Measurements from ENCODE around the gene ADGRV1.
"Not testable (repeated sequence)": the region's sequence is repeated elsewhere in the genome, so short reads cannot be mapped to it uniquely, and the experiment has no call there.

ADGRV1 gene

GRCh38 chr5:90909940-90910339 is 351.3 kb downstream of the ADGRV1 start:
- no peak for TF ChIP-seq TAF1 (IDR thresholded peaks at IDR 0.05; ENCODE audit: borderline replicate concordance, low read depth, low read length)
- TF ChIP-seq POLR2AphosphoS5 (IDR thresholded peaks at IDR 0.05; ENCODE audit: low read depth, low read length): no peak
- no peak for TF ChIP-seq POLR2A (IDR thresholded peaks at IDR 0.05; ENCODE audit: low read depth, low read length)
- FAIRE-seq (no peak), DNase-seq (ENCODE audit: insufficient read length) (no peak)

GRCh38 chr5:90911169-90911568 is 352.6 kb downstream of the ADGRV1 start:
- DNase-seq (ENCODE audit: insufficient read length) (no peak), FAIRE-seq (no peak)
- no peak for TF ChIP-seq TAF1 (IDR thresholded peaks at IDR 0.05; ENCODE audit: borderline replicate concordance, low read depth, low read length)
- no peak for TF ChIP-seq POLR2A (IDR thresholded peaks at IDR 0.05; ENCODE audit: low read depth, low read length)
- TF ChIP-seq POLR2AphosphoS5 (IDR thresholded peaks at IDR 0.05; ENCODE audit: low read depth, low read length): no peak

DNA sequence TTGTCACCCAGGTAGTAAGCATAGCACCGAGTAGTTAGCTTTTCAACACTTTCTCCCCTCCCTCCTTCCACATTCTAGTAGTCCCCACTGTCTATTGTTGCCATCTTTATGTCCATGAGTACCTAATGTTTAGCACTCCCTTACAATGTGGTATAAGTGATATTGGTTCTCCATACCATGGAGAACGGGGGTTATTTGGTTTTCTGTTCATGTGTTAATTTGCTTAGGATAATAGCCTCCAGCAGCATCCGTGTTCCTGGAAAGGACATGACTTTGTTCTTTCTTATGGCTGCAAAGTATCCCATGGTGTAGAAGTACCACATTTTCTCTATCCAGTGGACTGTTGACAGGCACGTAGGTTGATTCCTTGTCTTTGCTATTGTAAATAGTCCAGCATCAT is 353.9 kb downstream of the ADGRV1 start:
- no peak for DNase-seq (ENCODE audit: insufficient read length)
- TF ChIP-seq POLR2A (IDR thresholded peaks at IDR 0.05; ENCODE audit: low read depth, low read length) (no peak), POLR2AphosphoS5 (IDR thresholded peaks at IDR 0.05; ENCODE audit: low read depth, low read length) (no peak), TAF1 (IDR thresholded peaks at IDR 0.05; ENCODE audit: borderline replicate concordance, low read depth, low read length) (no peak)
- FAIRE-seq: no peak

DNA sequence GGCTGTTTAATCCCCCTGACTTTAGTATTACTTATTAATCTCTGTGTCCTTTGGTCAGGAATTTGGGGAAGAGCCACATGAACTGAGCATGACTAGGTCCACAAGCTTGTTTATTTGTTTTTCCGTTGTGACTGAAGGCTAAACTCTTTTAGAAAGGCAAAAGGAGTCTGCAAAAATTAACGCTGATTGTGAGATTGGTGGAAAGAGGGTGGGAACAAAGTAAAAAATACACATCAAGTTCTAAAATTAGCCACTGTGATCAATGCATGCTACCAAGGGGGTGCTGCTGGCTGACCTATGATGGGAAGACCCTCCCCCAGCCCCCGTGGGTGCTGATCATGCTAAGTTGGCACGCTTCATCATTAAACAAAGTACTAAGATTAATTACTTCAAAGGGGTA is 356.8 kb downstream of the ADGRV1 start:
- TF ChIP-seq POLR2AphosphoS5 (IDR thresholded peaks at IDR 0.05; ENCODE audit: low read depth, low read length) (no peak), POLR2A (IDR thresholded peaks at IDR 0.05; ENCODE audit: low read depth, low read length) (no peak), TAF1 (IDR thresholded peaks at IDR 0.05; ENCODE audit: borderline replicate concordance, low read depth, low read length) (no peak)
- FAIRE-seq: no peak

DNA sequence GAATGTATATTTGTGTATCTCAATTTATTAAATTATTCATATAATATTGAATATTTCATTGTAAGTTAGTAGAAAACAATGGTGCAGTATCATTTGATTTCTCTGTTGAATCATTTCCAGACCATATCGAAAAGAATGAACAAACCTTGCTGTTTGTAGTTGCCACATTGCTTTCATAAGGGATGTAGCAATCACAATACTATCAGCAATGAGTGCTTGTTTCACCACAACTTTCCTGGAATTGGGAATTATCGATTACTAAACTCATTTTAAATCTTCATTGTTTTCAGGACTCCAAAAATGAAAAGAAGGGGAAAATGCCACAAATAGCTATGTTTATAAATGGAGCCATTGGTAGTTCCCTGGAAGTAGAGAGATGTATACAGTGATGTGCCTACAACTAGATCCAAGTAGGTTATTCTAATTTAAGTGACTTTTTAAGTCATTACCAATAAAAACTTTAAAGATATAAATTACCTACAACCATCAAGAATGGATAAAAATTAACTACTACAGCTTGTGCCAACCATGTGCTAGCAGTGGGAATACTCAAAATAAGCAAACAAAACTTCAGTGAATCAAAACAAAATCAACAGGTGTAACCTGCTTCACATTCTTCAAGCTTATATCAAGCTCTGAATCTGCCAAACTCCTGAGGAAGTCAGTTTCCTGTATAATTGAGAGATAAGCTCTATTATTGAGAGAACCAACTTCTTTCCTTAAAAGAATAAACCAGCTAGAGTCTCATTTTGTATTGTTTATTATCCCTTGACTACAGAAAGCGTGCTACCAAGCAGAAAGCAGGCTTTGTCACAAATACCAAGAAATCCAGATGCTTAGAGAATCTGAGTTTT is 358.6 kb downstream of the ADGRV1 start:
- TF ChIP-seq POLR2A (IDR thresholded peaks at IDR 0.05; ENCODE audit: low read depth, low read length) (no peak), TAF1 (IDR thresholded peaks at IDR 0.05; ENCODE audit: borderline replicate concordance, low read depth, low read length) (no peak), POLR2AphosphoS5 (IDR thresholded peaks at IDR 0.05; ENCODE audit: low read depth, low read length) (no peak)

More for the DNA sequence above, 356.8 kb downstream of the ADGRV1 start:
- no peak for DNase-seq (ENCODE audit: insufficient read length)

DNA sequence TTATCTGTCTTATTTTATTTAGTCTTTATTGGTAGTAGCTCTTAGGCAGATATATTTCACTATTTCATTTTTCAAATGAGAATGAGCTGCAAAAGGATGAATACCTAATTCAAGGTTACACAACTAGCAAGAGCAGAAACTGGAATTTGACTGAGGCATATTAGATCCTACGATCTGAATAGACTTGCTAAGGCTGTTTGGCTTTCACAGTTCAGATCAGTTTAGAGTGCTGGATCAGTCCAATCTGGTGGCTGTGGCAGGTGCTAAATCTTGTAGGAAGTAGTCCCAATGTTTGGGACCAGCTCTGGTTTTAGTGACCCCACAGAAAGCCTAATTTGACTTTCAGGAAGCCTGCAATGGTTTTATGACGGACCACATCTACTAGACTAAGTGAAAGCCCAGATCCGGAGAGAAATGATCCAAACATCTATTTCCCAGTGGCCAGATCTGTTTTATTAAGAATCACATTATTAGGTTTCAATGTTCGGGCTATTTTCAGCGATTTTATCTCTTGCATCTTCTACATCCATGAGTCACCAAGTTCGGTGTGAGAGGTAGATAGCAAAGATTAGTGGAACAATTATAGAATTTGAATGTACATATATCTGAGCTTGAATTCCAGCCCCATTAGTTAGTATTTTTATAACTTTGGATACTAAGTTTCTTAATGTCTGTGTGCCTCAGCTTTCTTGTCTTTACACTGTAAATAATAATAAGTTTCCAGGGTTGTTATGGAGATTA is 359.5 kb downstream of the ADGRV1 start:
- no peak for DNase-seq (ENCODE audit: insufficient read length)
- FAIRE-seq: no peak
- TF ChIP-seq POLR2A (IDR thresholded peaks at IDR 0.05; ENCODE audit: low read depth, low read length): no peak
- TF ChIP-seq TAF1 (IDR thresholded peaks at IDR 0.05; ENCODE audit: borderline replicate concordance, low read depth, low read length): no peak
- TF ChIP-seq POLR2AphosphoS5 (IDR thresholded peaks at IDR 0.05; ENCODE audit: low read depth, low read length): no peak

More for the DNA sequence above, 358.6 kb downstream of the ADGRV1 start:
- FAIRE-seq (no peak), DNase-seq (ENCODE audit: insufficient read length) (no peak)

DNA sequence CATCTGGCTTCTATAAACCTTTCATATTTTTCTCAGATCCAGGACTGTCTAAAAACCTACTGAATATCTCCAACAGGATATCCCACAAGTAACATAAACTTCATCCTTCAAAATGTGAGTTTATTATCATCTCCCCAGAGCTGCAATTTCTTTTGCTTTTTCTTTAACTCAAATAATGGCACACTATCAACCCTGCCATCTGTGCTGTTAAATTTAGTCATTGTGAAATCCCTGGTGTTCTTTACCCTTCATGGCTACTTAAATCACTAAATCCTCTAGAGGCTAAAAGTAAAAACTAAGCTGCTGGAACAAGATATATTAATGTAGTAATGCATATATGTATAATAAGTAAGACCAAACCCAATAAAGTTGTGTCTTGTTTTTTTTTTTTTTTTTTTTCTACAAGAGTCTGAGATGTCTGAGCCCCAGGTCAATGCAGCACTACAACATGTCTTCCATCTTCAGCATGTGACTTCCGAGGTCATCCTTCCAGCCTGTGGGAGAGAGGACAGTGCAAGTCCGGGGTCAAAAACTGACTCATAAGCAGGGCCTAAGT is 362.9 kb downstream of the ADGRV1 start:
- DNase-seq (ENCODE audit: insufficient read length) (no peak), FAIRE-seq (no peak)
- TF ChIP-seq POLR2A (IDR thresholded peaks at IDR 0.05; ENCODE audit: low read depth, low read length): no peak
- no peak for TF ChIP-seq TAF1 (IDR thresholded peaks at IDR 0.05; ENCODE audit: borderline replicate concordance, low read depth, low read length)
- TF ChIP-seq POLR2AphosphoS5 (IDR thresholded peaks at IDR 0.05; ENCODE audit: low read depth, low read length): no peak

GRCh38 chr5:90924222-90924621 is 365.6 kb downstream of the ADGRV1 start:
- not testable (repeated sequence) for FAIRE-seq; DNase-seq (ENCODE audit: insufficient read length)

- not testable (repeated sequence) for FAIRE-seq; DNase-seq (ENCODE audit: insufficient read length)
These were observed 370.6 kb downstream of the ADGRV1 start for GRCh38 chr5:90929013-90929839.

GRCh38 chr5:90930062-90930461 is 371.5 kb downstream of the ADGRV1 start:
- FAIRE-seq (no peak), DNase-seq (ENCODE audit: insufficient read length) (no peak)
- no peak for TF ChIP-seq POLR2AphosphoS5 (IDR thresholded peaks at IDR 0.05; ENCODE audit: low read depth, low read length)
- no peak for TF ChIP-seq TAF1 (IDR thresholded peaks at IDR 0.05; ENCODE audit: borderline replicate concordance, low read depth, low read length)
- no peak for TF ChIP-seq POLR2A (IDR thresholded peaks at IDR 0.05; ENCODE audit: low read depth, low read length)

DNA sequence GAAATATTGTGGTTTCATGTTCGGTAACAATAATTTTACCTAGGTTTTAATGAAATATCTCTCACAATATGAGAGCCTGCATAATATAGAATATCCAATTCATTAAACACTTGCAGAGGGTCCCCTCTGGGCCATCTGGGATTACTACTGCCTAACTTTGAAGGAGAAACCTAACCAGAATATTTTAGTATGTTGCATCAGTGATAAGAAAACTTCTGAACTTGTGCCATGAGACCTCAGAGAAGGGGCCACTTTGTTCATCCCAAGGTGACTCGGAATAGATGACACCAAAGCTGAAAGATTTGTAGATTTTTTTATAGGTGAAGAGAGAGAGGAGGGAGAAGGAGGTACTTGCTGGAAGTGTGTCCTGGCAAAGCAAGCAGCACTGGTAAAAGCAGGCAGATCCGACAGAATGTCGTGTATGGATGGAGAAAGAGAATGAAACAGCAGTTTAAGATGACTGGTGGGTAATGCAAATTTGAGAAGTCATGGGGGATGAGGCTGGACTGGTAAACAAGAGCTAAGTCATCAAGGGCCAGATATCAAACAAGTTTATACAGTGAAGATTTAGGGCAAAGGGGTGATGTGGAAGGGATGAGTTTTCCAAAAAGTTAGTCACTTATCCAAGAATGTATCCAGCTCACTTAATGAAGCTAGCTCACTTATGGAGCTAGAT is 372.3 kb downstream of the ADGRV1 start:
- FAIRE-seq (no peak), DNase-seq (ENCODE audit: insufficient read length) (no peak)
- no peak for TF ChIP-seq POLR2AphosphoS5 (IDR thresholded peaks at IDR 0.05; ENCODE audit: low read depth, low read length)
- TF ChIP-seq POLR2A (IDR thresholded peaks at IDR 0.05; ENCODE audit: low read depth, low read length): no peak
- TF ChIP-seq TAF1 (IDR thresholded peaks at IDR 0.05; ENCODE audit: borderline replicate concordance, low read depth, low read length): no peak
